ENCODE data around the gene UVSSA. TPM values are rescaled to one million over a fixed set of nuclear protein-coding genes. Genes with fewer than 3 reads are reported as not detected.

UVSSA gene
- total RNA-seq, 2 donors from 2014 or later: 18.2 to 26.0 TPM

DNA sequence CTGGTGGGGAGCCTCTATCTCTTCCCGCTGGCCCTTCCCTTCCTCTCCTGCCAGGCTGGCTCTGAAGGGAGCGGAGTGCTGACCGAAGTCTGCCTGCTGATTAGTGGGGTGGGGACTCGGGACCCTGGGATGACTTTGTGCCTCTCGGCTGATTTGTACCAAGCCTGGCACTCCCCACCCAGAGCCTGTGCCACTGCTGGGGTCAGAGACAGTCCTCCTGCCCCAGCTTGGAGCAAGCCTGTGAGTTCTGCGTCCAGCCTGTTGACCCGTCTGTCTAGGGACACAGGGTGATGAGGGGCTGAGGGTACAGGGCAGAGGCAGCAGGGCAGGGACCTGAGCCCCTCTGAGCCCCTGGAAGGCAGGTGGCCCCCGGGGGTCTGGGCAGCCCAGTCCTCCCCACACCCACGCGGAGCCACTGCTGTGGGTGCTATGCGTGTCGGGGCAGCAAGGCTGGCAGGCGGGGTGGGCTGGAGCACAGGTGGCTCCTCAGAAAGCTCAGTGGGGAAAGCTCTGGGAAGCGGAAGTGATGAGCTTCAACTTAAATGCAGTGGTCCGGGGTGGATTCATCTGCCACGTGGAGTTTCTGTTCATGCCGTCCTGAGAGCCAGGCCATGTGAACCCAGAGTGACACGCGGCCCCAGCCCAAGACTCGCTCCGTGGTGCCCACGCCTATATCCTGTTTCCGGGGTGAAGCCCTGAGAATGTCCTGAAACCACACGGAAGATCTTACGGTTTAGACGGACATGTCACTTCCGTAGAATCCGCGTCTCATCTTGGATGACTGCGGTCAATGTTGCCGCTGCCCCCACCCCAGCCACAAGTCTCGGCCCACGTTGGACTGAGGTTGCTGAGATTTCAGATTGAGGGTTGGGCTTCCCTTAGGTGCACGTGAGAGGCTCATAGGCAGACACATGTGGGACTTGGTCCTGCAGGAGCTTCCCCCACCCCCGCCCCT, 21.1 kb upstream of the UVSSA start:
- ATAC-seq (no peak), DNase-seq (no peak)
- no peaks in the 10 kb centered on the region for H3K4me1 ChIP-seq
- intact Hi-C loops (cut with DNase I): no loop called here
- peaks cover 0 to 12% of the 10 kb centered on the region in 2 donors for H3K36me3 ChIP-seq (replicated peaks in 1 of 2; ENCODE audit: insufficient read depth in 1 of 2, low read depth in 2 of 2)
- TF ChIP-seq POLR2A (IDR thresholded peaks at IDR 0.05): no peak
- TF ChIP-seq, protein P1, sequence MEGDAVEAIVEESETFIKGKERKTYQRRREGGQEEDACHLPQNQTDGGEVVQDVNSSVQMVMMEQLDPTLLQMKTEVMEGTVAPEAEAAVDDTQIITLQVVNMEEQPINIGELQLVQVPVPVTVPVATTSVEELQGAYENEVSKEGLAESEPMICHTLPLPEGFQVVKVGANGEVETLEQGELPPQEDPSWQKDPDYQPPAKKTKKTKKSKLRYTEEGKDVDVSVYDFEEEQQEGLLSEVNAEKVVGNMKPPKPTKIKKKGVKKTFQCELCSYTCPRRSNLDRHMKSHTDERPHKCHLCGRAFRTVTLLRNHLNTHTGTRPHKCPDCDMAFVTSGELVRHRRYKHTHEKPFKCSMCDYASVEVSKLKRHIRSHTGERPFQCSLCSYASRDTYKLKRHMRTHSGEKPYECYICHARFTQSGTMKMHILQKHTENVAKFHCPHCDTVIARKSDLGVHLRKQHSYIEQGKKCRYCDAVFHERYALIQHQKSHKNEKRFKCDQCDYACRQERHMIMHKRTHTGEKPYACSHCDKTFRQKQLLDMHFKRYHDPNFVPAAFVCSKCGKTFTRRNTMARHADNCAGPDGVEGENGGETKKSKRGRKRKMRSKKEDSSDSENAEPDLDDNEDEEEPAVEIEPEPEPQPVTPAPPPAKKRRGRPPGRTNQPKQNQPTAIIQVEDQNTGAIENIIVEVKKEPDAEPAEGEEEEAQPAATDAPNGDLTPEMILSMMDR (IDR thresholded peaks at IDR 0.05): no peak
- H3K27ac ChIP-seq: no peak overlapping the region
- no peaks in the 10 kb centered on the region for H3K9me3 ChIP-seq
- H3K4me3 ChIP-seq: no peak overlapping the region
- WGBS, 2 donors: 90 to 94% methylated on average over 18 to 34 of the region's 35 CpGs
- H3K27me3 ChIP-seq: no peaks in the 10 kb centered on the region

DNA sequence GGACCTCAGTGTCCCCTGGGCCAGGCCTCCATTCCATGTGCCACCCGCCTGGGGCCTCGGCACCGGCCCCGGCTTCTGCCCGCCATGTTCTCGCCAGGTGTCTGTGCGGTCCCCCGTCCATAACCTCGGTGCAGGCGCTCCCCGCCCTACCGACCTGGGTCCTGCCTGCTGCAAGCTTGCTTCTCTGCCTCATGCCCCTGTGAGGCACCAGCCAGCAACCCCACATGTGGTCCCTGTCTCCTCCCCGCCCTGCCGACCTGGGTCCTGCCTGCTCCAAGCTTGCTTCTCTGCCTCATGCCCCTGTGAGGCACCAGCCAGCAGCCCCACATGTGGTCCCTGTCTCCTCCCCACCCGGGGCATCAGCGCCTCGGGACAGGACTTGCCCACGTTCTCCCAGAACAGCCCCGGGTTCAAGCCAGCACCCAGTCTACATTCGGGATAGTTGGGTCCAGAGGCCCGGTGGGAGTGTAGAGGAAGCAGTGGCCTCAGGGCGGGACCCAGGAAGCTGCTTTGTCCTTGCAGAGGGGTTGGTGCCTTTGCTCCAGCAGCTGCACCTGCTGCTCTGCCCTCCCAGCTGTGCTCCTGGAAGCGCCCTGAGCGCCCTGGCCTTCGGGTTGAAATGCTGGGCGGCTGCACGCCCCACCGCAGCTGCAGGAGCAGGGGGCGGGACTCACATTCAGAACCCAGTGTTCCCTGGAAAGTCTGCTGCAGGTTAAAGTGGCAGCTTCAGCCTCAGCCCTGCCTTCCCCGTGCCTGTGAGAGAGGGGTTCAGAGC, 20.1 kb upstream of the UVSSA start:
- no peaks in the 10 kb centered on the region for H3K27me3 ChIP-seq
- no peaks in the 10 kb centered on the region for H3K9me3 ChIP-seq
- peaks cover 0 to 12% of the 10 kb centered on the region in 2 donors for H3K36me3 ChIP-seq (replicated peaks in 1 of 2; ENCODE audit: insufficient read depth in 1 of 2, low read depth in 2 of 2)
- no peak overlapping the region for H3K27ac ChIP-seq
- no peak for DNase-seq
- no peak overlapping the region for H3K4me3 ChIP-seq
- TF ChIP-seq POLR2A (IDR thresholded peaks at IDR 0.05): no peak
- TF ChIP-seq, protein P1 (IDR thresholded peaks at IDR 0.05): no peak
- 92 to 96% methylated on average over 27 to 29 of the region's 30 CpGs for WGBS, 2 donors
- no peak for ATAC-seq
- H3K4me1 ChIP-seq: no peaks in the 10 kb centered on the region
- intact Hi-C loops (cut with DNase I): no loop called here

DNA sequence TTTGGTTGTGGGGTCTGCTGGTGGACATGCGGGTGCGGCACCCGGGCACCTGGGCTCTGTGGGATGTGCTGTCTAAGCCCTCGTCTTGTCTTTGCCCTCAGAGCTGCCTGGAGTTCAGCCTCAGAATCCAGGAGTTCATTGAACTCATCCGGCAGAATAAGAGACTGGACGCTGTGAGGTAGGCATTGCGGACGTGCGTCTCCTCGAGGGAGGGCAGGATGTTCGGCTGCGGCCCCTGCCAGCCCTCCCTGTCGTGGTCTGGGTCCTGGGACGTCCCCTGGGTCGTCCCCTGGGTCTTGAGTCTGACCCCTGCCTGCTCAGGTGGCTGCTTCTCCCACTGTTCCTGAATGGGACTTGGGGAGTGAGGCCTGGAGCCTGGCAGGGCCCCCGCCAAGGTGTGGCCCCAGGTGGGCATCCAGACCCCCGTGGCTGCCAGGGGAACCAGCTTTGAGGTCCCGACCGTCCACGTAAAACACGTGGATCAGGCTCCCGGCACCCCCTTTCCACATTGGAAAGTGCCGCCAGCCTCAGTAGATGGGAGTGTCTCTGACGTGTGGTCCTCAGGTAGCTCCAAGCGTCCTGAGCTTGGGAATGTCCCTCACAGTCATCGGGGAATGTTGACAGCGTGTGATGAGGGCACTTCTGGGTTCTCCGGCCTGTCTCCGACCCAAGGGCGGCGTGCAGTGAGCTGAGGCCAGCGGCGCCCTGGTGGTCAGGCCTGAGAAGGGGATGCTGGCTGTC, 19.3 kb upstream of the UVSSA start:
- H3K4me1 ChIP-seq: no peaks in the 10 kb centered on the region
- intact Hi-C loops (cut with DNase I): no loop called here
- H3K27me3 ChIP-seq: no peaks in the 10 kb centered on the region
- no peak overlapping the region for H3K4me3 ChIP-seq
- H3K9me3 ChIP-seq: no peaks in the 10 kb centered on the region
- no peak for ATAC-seq
- DNase-seq: no peak
- TF ChIP-seq, protein P1 (IDR thresholded peaks at IDR 0.05): no peak
- TF ChIP-seq POLR2A (IDR thresholded peaks at IDR 0.05): no peak
- WGBS, 2 donors: 92 to 96% methylated on average over 13 to 32 of the region's 33 CpGs
- peaks cover 0 to 15% of the 10 kb centered on the region in 2 donors for H3K36me3 ChIP-seq (replicated peaks in 1 of 2; ENCODE audit: insufficient read depth in 1 of 2, low read depth in 2 of 2)
- H3K27ac ChIP-seq: no peak overlapping the region

DNA sequence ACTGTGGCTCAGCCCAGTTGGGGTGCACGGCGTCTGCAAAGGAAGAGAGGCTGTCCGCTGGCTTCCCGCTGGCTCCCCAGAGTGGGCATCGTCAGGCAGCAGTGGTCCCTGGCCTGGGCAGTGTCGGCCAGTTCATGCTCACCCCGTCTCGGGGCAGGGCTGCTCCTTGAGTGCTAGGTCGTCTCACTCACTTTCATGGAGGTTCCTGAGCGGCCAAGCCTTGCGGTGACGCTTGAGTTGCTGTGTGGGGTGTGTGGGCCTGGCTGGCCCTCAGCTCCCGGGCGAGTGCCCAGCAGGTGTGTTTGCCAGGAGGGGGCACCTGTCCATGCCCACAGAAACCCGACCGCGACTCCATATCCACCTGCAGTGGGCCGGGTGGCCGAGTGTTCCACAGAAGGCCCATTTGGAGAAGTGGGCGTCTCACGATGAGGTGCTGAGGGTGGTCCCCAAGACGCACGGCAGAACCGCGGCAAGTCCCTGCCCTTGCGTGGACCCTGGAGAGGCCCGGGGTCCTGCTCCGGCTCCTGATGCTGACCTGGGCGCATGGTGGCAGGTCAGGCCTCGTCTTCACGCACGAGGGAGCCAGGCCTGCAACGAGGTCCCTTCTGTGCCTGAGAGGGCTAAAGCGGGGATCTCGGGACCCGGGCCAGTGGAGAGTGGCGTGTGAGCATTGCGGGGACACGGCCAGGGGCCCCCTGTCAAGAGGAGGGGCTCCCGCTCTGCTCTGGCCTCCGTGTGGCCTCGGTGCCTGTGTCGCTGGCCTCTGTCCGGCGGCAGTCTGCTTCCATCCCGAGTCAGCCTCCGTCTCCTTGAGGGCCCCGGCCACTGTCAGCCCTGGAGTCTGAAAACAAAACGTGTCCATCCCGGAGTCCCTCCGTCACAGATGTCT, 18.5 kb upstream of the UVSSA start:
- peaks cover 0 to 19% of the 10 kb centered on the region in 2 donors for H3K36me3 ChIP-seq (replicated peaks in 1 of 2; ENCODE audit: insufficient read depth in 1 of 2, low read depth in 2 of 2)
- H3K9me3 ChIP-seq: no peaks in the 10 kb centered on the region
- no peak overlapping the region for H3K27ac ChIP-seq
- H3K4me1 ChIP-seq: no peaks in the 10 kb centered on the region
- intact Hi-C loops (cut with DNase I): no loop called here
- H3K27me3 ChIP-seq: no peaks in the 10 kb centered on the region
- no peak for TF ChIP-seq POLR2A (IDR thresholded peaks at IDR 0.05)
- TF ChIP-seq, protein P1 (IDR thresholded peaks at IDR 0.05): no peak
- WGBS, 2 donors: 96 to 97% methylated on average over 7 to 43 of the region's 51 CpGs
- H3K4me3 ChIP-seq: no peak overlapping the region
- ATAC-seq (no peak), DNase-seq (no peak)

All from body of pancreas (tissue), 4 donors.